ENCODE measurements around the gene NSUN5.
"Not testable (repeated sequence)": the region's sequence is repeated elsewhere in the genome, so short reads cannot be mapped to it uniquely, and the experiment has no call there.

GRCh38 chr7:73318656-73319204 lies 10.1 kb upstream of the NSUN5 start:
- not testable (repeated sequence) for TF ChIP-seq CTCF, POLR2A (IDR thresholded peaks at IDR 0.05)

Data from thyroid gland (tissue), 4 donors.